ENCODE measurements around the gene FBXL19. TPM values are rescaled to one million over a fixed set of nuclear protein-coding genes. Genes with fewer than 3 reads are reported as not detected.

Gene FBXL19
- total and polyA plus RNA-seq, 2 of the 13 experiments (the other 11 are each of a cell fraction or from before 2014, with no cell fraction given) = 6.0 to 13.7 TPM

GRCh38 chr16:30985401-30986128, 62.2 kb downstream of the FBXL19 start (continued):
- TF ChIP-seq KAT7 (CRISPR knock-in tag; IDR thresholded peaks at IDR 0.05; ENCODE audit: borderline replicate concordance) = peak; percentile 19; the same call in 1 of the 2 replicates
- TF ChIP-seq ESRRA (CRISPR knock-in tag; IDR thresholded peaks at IDR 0.05; ENCODE audit: low read depth) = peak; percentile 85
- peak; percentile 79; the same call in 1 of the 2 replicates for TF ChIP-seq ZNF607 (CRISPR knock-in tag; IDR thresholded peaks at IDR 0.05; ENCODE audit: borderline replicate concordance)
- no peak for TF ChIP-seq FOXO1 (CRISPR knock-in tag; IDR thresholded peaks at IDR 0.05)
- peak; percentile 52; the same call in 1 of the 2 replicates for TF ChIP-seq ZNF629 (CRISPR knock-in tag; conservative IDR thresholded peaks at IDR 0.05)
- 0 out of 2 replicates have a peak, but pooled peaks have one; percentile 76 for TF ChIP-seq CERS6 (CRISPR knock-in tag; IDR thresholded peaks at IDR 0.05)
- no peak; the same call in 1 of the 2 replicates for TF ChIP-seq ZBTB42 (CRISPR knock-in tag; IDR thresholded peaks at IDR 0.05)
- peak; percentile 75 for TF ChIP-seq ZNF770 (CRISPR knock-in tag; IDR thresholded peaks at IDR 0.05)
- TF ChIP-seq REXO4 (CRISPR knock-in tag; IDR thresholded peaks at IDR 0.05; ENCODE audit: borderline replicate concordance) = 0 out of 2 replicates have a peak, but pooled peaks have one; percentile 51
- peak; percentile 85 for TF ChIP-seq SMC3 (IDR thresholded peaks at IDR 0.05; ENCODE audit: low read length)
- no peak for TF ChIP-seq ZNF7 (CRISPR knock-in tag; IDR thresholded peaks at IDR 0.05)
- TF ChIP-seq TBL1XR1 (IDR thresholded peaks at IDR 0.05; ENCODE audit: borderline replicate concordance, low read length, partially characterized antibody) = no peak
- no peak for TF ChIP-seq ZNF33A (CRISPR knock-in tag; IDR thresholded peaks at IDR 0.05; ENCODE audit: borderline replicate concordance)
- peak; percentile 51; the same call in 1 of the 2 replicates for TF ChIP-seq RNF2 (conservative IDR thresholded peaks at IDR 0.05; ENCODE audit: low read depth)
- TF ChIP-seq RERE (CRISPR knock-in tag; IDR thresholded peaks at IDR 0.05; ENCODE audit: low read depth) = 0 out of 2 replicates have a peak, but pooled peaks have one; percentile 8
- 0 out of 2 replicates have a peak, but pooled peaks have one; percentile 32 for TF ChIP-seq HOMEZ (CRISPR knock-in tag; IDR thresholded peaks at IDR 0.05; ENCODE audit: low read depth)

Data from HepG2 (cell line).